GM21515 (cell line): Measurements from ENCODE around the gene WBP11.

Experiments
- ATAC-seq: cut with Tn5 transposase; IDR thresholded peaks from one replicate; pipeline ENCODE4 v1.9.1; 2021; ENCODE audit not compliant: unreplicated experiment

The WBP11 gene

GRCh38 chr12:14825256-14825655 is 22.0 kb upstream of the WBP11 start:
- no peak for ATAC-seq

- ATAC-seq = no peak
These were observed 20.8 kb upstream of the WBP11 start for GRCh38 chr12:14824012-14824634.

GRCh38 chr12:14814014-14814413 is 10.7 kb upstream of the WBP11 start, which contains the start of gene SMCO3:
SMCO3 (minus strand) TSS chr12:14814182; CDS start chr12:14806680, 7,502 bp downstream.
- ATAC-seq = no peak

- ATAC-seq = no peak
These were observed 8.2 kb upstream of the WBP11 start for GRCh38 chr12:14811486-14811885.

GRCh38 chr12:14810953-14811483 is 7.7 kb upstream of the WBP11 start:
- no peak for ATAC-seq

- ATAC-seq = no peak
These were observed 7.1 kb upstream of the WBP11 start for GRCh38 chr12:14810167-14810952.

- ATAC-seq = peak; percentile 17
These were observed 517 bp upstream of the WBP11 start for GRCh38 chr12:14803830-14804160.

GRCh38 chr12:14802721-14803010 is 612 bp downstream of the WBP11 start:
- ATAC-seq = no peak

- no peak for ATAC-seq
These were observed 1.0 kb downstream of the WBP11 start for GRCh38 chr12:14802247-14802646.

GRCh38 chr12:14795028-14795448 is 8.2 kb downstream of the WBP11 start:
- ATAC-seq = no peak

GRCh38 chr12:14785568-14785967 is 17.7 kb downstream of the WBP11 start:
- ATAC-seq = no peak

- no peak for ATAC-seq
These were observed 18.8 kb downstream of the WBP11 start for GRCh38 chr12:14784471-14784870.

- ATAC-seq = peak; percentile 51
These were observed 20.5 kb downstream of the WBP11 start for GRCh38 chr12:14782756-14783155.

- ATAC-seq = no peak
These were observed 21.7 kb downstream of the WBP11 start for GRCh38 chr12:14781563-14781962.

GRCh38 chr12:14780859-14781258 is 22.4 kb downstream of the WBP11 start:
- ATAC-seq = no peak

- ATAC-seq = no peak
These were observed 23.4 kb downstream of the WBP11 start for GRCh38 chr12:14779834-14780233.

- no peak for ATAC-seq
These were observed 26.0 kb downstream of the WBP11 start for GRCh38 chr12:14777271-14777670.

GRCh38 chr12:14776236-14776961 is 26.9 kb downstream of the WBP11 start:
- ATAC-seq = no peak

- no peak for ATAC-seq
These were observed 27.7 kb downstream of the WBP11 start for GRCh38 chr12:14775636-14775980.

GRCh38 chr12:14774906-14775635 is 28.2 kb downstream of the WBP11 start:
- no peak for ATAC-seq
